Renal cortical epithelial cell (primary cell): ENCODE data around the gene MYBPC3. TPM values are rescaled to one million over a fixed set of nuclear protein-coding genes. Genes with fewer than 3 reads are reported as not detected.
A peak's percentile ranks its signal among the peaks of the same experiment; 100 is the strongest.

Source experiments
- DNase-seq: peaks from one replicate; pipeline ENCODE4 v3.0.0-alpha.2; 2011; ENCODE audit warnings: low read depth
- total RNA-seq: library from RNA; depleted of rRNA; stranded (reverse); fragments of >200 nt; gene quantifications from 2 replicates; pipeline ENCODE4 v1.2.3, GENCODE V29; 2014

Gene MYBPC3
- total RNA-seq, 1 donor from 2014 or later, result not detected

GRCh38 chr11:47384498-47384897 is 32.0 kb upstream of the MYBPC3 start:
- DNase-seq, result no peak

GRCh38 chr11:47383071-47383470 is 30.6 kb upstream of the MYBPC3 start:
- DNase-seq, result no peak

GRCh38 chr11:47380078-47380477 is 27.6 kb upstream of the MYBPC3 start:
- DNase-seq, result no peak

GRCh38 chr11:47379317-47379716 is 26.8 kb upstream of the MYBPC3 start:
- DNase-seq, result no peak

GRCh38 chr11:47378836-47379170 is 26.3 kb upstream of the MYBPC3 start:
- no peak for DNase-seq

- no peak for DNase-seq
Observed at GRCh38 chr11:47378010-47378835, 25.7 kb upstream of the MYBPC3 start, which contains the start of gene SPI1. SPI1 (minus strand) TSS chr11:47378547; CDS start chr11:47378353, 194 bp downstream.

GRCh38 chr11:47377571-47378009 is 25.1 kb upstream of the MYBPC3 start:
- DNase-seq, result no peak

GRCh38 chr11:47376525-47377371 is 24.2 kb upstream of the MYBPC3 start:
- DNase-seq, result no peak

GRCh38 chr11:47376107-47376524 is 23.6 kb upstream of the MYBPC3 start:
- peak; percentile 44 for DNase-seq

- no peak for DNase-seq
Observed at GRCh38 chr11:47375546-47376085, 23.1 kb upstream of the MYBPC3 start.

GRCh38 chr11:47375020-47375419 is 22.5 kb upstream of the MYBPC3 start:
- DNase-seq, result no peak

- DNase-seq, result no peak
Observed at GRCh38 chr11:47374720-47375019, 22.2 kb upstream of the MYBPC3 start.

- peak; percentile 34 for DNase-seq
Observed at GRCh38 chr11:47373876-47374719, 21.6 kb upstream of the MYBPC3 start.

GRCh38 chr11:47372422-47372821 is 19.9 kb upstream of the MYBPC3 start:
- no peak for DNase-seq

- no peak for DNase-seq
Observed at GRCh38 chr11:47369676-47370075, 17.2 kb upstream of the MYBPC3 start.

GRCh38 chr11:47366020-47366490 is 13.6 kb upstream of the MYBPC3 start:
- DNase-seq, result no peak

- DNase-seq, result no peak
Observed at GRCh38 chr11:47361419-47361818, 8.9 kb upstream of the MYBPC3 start.

- DNase-seq, result no peak
Observed at GRCh38 chr11:47360341-47360740, 7.8 kb upstream of the MYBPC3 start.

GRCh38 chr11:47359586-47359985 is 7.1 kb upstream of the MYBPC3 start:
- no peak for DNase-seq

- DNase-seq, result no peak
Observed at GRCh38 chr11:47359162-47359561, 6.7 kb upstream of the MYBPC3 start.

GRCh38 chr11:47358731-47359051 is 6.2 kb upstream of the MYBPC3 start:
- DNase-seq, result no peak
